Measurements from ENCODE around the gene FERMT3.
A peak's percentile ranks its signal among the peaks of the same experiment; 100 is the strongest.

FERMT3 gene

GRCh38 chr11:64247729-64248531, 41.4 kb downstream of the FERMT3 start:
- DNase-seq (ENCODE audit: low read depth in 1 of 2, low spot score in 1 of 2), result no peak

- no peak for DNase-seq (ENCODE audit: low read depth in 1 of 2, low spot score in 1 of 2)
Measured at GRCh38 chr11:64248578-64248977, 42.1 kb downstream of the FERMT3 start.

- DNase-seq (ENCODE audit: low read depth in 1 of 2, low spot score in 1 of 2), result no peak
Measured at GRCh38 chr11:64249038-64249437, 42.5 kb downstream of the FERMT3 start.

- no peak for DNase-seq (ENCODE audit: low read depth in 1 of 2, low spot score in 1 of 2)
Measured at GRCh38 chr11:64249563-64250414, 43.3 kb downstream of the FERMT3 start.

GRCh38 chr11:64250415-64251015, 44.0 kb downstream of the FERMT3 start:
- no peak for DNase-seq (ENCODE audit: low read depth in 1 of 2, low spot score in 1 of 2)

GRCh38 chr11:64251016-64251752, 44.7 kb downstream of the FERMT3 start, which contains the start of gene PLCB3:
Gene PLCB3, plus strand, starts transcription at chr11:64251530. Its CDS starts 120 bp downstream, at chr11:64251650.
- peak; percentile 60 to 62 for DNase-seq (ENCODE audit: low read depth in 1 of 2, low spot score in 1 of 2)

- no peak for DNase-seq (ENCODE audit: low read depth in 1 of 2, low spot score in 1 of 2)
Measured at GRCh38 chr11:64251753-64252002, 45.2 kb downstream of the FERMT3 start.

- no peak for DNase-seq (ENCODE audit: low read depth in 1 of 2, low spot score in 1 of 2)
Measured at GRCh38 chr11:64252003-64252872, 45.7 kb downstream of the FERMT3 start.

- DNase-seq (ENCODE audit: low read depth in 1 of 2, low spot score in 1 of 2), result no peak
Measured at GRCh38 chr11:64253043-64253442, 46.5 kb downstream of the FERMT3 start.

- no peak for DNase-seq (ENCODE audit: low read depth in 1 of 2, low spot score in 1 of 2)
Measured at GRCh38 chr11:64253481-64253880, 47.0 kb downstream of the FERMT3 start.

- no peak for DNase-seq (ENCODE audit: low read depth in 1 of 2, low spot score in 1 of 2)
Measured at GRCh38 chr11:64254326-64254725, 47.8 kb downstream of the FERMT3 start.

- no peak for DNase-seq (ENCODE audit: low read depth in 1 of 2, low spot score in 1 of 2)
Measured at GRCh38 chr11:64255135-64256128, 48.9 kb downstream of the FERMT3 start.

GRCh38 chr11:64256300-64256699, 49.8 kb downstream of the FERMT3 start:
- no peak for DNase-seq (ENCODE audit: low read depth in 1 of 2, low spot score in 1 of 2)

GRCh38 chr11:64258356-64258755, 51.8 kb downstream of the FERMT3 start:
- no peak for DNase-seq (ENCODE audit: low read depth in 1 of 2, low spot score in 1 of 2)

GRCh38 chr11:64258946-64259532, 52.5 kb downstream of the FERMT3 start:
- no peak for DNase-seq (ENCODE audit: low read depth in 1 of 2, low spot score in 1 of 2)

- DNase-seq (ENCODE audit: low read depth in 1 of 2, low spot score in 1 of 2), result no peak
Measured at GRCh38 chr11:64259533-64260067, 53.1 kb downstream of the FERMT3 start.

GRCh38 chr11:64260147-64260708, 53.7 kb downstream of the FERMT3 start:
- DNase-seq (ENCODE audit: low read depth in 1 of 2, low spot score in 1 of 2), result no peak

- no peak for DNase-seq (ENCODE audit: low read depth in 1 of 2, low spot score in 1 of 2)
Measured at GRCh38 chr11:64261556-64262080, 55.1 kb downstream of the FERMT3 start.

All from stimulated activated CD4-positive, alpha-beta T cell treated with anti-CD3 and anti-CD28 coated beads, Interleukin-15, amount 100 ng/mL, for 1 hour (primary cell).